Activated T-cell treated with anti-CD3 and anti-CD28 coated beads, Interleukin-2, amount 50 U/mL, for 4 hours (primary cell): Measurements from ENCODE around the gene RIC8A. TPM values are rescaled to one million over a fixed set of nuclear protein-coding genes. Genes with fewer than 3 reads are reported as not detected.
"Not testable (repeated sequence)": the region's sequence is repeated elsewhere in the genome, so short reads cannot be mapped to it uniquely, and the experiment has no call there.

Source experiments
- ATAC-seq, 2 donors: fragments of 200-7000 bp; cut with Tn5 transposase; one replicate each; pipeline ENCODE4 v1.10.0; 2021
- DNase-seq: peaks from one replicate; pipeline ENCODE4 v3.0.0-alpha.2; 2020
- H3K27me3 Mint-ChIP-seq: one replicate; pipeline ENCODE4 v1.8.0; 2021; ENCODE audit warnings: low read depth, mixed read lengths
- H3K36me3 Mint-ChIP-seq: one replicate; pipeline ENCODE4 v1.8.0; 2022; ENCODE audit warnings: mixed read lengths; ENCODE audit not compliant: insufficient read depth
- H3K4me1 Mint-ChIP-seq: one replicate; pipeline ENCODE4 v1.8.0; 2021; ENCODE audit warnings: low read depth, mixed read lengths
- H3K4me3 Mint-ChIP-seq: one replicate; pipeline ENCODE4 v1.8.0; 2021; ENCODE audit warnings: mild to moderate bottlenecking, moderate library complexity, mixed read lengths
- H3K9me3 Mint-ChIP-seq: one replicate; pipeline ENCODE4 v1.8.0; 2021; ENCODE audit warnings: mixed read lengths
- total RNA-seq, 3 donors: library from RNA; stranded (reverse); gene quantifications; one replicate each; pipeline ENCODE4 v1.2.1, GENCODE V29; 2021

RIC8A gene
- total RNA-seq, 3 donors from 2014 or later: 145 to 152 (median 151) TPM

DNA sequence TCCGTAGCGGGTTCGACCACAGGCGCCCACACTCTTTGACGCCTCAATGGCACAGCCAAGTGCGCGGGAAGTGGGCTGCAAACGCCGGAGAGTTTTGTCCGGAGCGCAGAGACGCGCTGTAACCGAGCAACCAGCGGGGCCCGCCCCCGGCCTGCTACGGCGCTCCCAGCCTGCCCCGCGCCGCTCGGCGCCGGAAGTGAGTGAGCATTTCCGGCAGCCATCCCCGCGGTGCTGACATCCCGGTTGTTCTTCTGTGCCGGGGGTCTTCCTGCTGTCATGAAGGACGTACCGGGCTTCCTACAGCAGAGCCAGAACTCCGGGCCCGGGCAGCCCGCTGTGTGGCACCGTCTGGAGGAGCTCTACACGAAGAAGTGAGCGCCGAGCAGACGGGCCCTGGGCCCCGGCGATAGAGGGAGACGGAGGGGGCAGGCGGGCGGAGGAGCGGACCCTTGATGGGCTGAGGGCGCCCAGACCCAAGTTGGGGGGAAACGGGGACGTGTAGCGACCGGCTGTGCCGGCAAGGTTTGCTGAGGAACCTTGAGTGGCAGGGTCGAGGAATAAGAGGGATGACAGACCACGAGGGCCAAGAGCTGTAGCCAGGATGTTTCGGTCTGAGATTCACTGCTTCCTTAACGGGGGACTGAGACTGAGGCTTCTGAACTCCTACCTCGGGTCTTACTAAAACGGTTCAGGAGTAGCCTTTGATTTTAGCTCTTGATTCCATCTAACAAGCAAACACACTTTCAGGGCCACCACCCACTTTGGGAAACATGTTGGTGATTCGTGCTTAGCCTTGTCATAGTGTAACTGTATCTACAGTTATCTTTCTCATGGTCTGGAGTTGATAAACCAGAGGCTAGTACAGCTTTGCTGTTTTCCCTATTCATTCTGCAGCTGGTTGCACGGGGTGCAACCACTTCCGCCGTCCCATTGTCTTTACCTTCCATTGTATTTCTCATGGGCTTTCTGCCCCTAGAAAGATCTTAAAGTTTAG, 29.6 kb downstream of the RIC8A start, which contains the start of gene PSMD13:
PSMD13 (plus strand) TSS at position 203 of the 994 bp plus-strand sequence; CDS start at position 277, 74 bp downstream.
- peak; percentile 82 for DNase-seq
- H3K4me1 Mint-ChIP-seq: peaks cover 50% of the 10 kb centered on the region
- peak; percentile 82 to 85 for ATAC-seq
- H3K36me3 Mint-ChIP-seq: peaks cover 27% of the 10 kb centered on the region
- H3K27me3 Mint-ChIP-seq: no peaks in the 10 kb centered on the region
- peak within 1 kb of the TSS; percentile 97 for H3K4me3 Mint-ChIP-seq
- no peaks in the 10 kb centered on the region for H3K9me3 Mint-ChIP-seq

DNA sequence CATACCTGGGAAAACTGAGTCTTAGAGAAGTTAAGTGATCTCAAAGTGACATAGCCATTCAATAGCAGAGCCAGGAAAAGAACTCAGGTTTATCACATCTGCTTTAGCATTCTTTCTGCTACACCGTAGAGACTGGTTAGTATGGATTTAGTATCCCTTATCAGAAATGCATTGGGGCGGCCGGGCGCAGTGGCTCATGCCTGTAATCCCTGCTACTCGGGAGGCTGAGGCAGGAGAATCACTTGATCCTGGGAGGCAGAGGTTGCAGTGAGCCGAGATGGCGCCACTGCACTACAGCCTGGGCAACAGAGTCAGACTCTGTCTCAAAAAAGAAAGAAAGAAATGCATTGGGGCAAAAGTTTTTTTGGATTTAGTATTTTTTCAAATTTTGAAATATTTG, 30.8 kb downstream of the RIC8A start:
- not testable (repeated sequence) for H3K9me3 Mint-ChIP-seq, ATAC-seq, DNase-seq, H3K27me3 Mint-ChIP-seq
- Mint-ChIP-seq H3K4me1 (peaks cover 56% of the 10 kb centered on the region), H3K4me3 (peak overlapping the region; percentile 97), H3K36me3 (peaks cover 36% of the 10 kb centered on the region)

DNA sequence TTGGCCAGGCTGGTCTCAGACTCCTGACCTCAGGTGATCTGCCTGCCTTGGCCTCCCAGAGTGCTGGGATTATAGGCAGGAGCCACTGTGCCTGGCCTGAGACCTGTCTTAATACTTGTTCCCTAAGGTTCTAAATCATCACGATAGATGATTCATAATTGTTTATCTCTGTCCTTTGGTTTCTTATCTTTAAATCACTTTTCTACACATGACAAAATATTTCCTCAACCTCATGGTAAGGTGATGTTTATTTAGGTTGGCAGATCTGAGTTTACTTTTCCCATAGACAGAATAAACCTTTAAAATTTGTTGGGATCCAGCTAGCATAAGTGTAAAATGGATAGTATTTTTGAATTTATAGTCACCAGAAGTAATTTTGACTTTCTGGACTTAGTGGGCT, 32.8 kb downstream of the RIC8A start:
- Mint-ChIP-seq H3K27me3 (no peaks in the 10 kb centered on the region), H3K4me1 (peaks cover 49% of the 10 kb centered on the region), H3K9me3 (no peaks in the 10 kb centered on the region), H3K36me3 (peaks cover 46% of the 10 kb centered on the region), H3K4me3 (no peak overlapping the region)
- no peak for ATAC-seq
- no peak for DNase-seq

DNA sequence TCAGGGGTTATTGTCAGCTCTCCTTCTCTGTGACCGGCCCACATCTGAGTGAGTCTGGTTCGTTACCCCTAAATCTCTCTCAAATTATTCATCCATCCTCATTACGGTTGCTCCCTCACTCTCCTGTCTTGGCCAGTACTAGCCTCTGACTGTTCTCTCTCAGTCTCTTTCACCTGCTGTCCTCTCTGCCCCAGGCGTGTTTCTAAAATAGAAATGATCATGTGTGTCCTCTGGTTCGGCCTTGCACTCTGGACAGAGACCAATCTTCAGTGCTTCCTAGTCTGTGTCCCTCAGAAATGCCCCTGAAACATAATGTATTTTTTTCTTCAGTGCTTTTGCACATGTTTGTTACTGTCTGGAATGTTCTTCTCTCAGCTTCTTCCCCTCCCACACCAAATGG, 34.1 kb downstream of the RIC8A start:
- no peak for ATAC-seq

GRCh38 chr11:244376-244775, 36.9 kb downstream of the RIC8A start:
- DNase-seq (no peak), ATAC-seq (no peak)
- H3K4me1 Mint-ChIP-seq: peaks cover 32% of the 10 kb centered on the region
- H3K4me3 Mint-ChIP-seq: no peak overlapping the region
- no peaks in the 10 kb centered on the region for H3K27me3 Mint-ChIP-seq
- no peaks in the 10 kb centered on the region for H3K9me3 Mint-ChIP-seq
- H3K36me3 Mint-ChIP-seq: peaks cover 66% of the 10 kb centered on the region

More for the DNA sequence above, 34.1 kb downstream of the RIC8A start:
- Mint-ChIP-seq H3K27me3 (no peaks in the 10 kb centered on the region), H3K9me3 (no peaks in the 10 kb centered on the region), H3K4me3 (no peak overlapping the region), H3K36me3 (peaks cover 51% of the 10 kb centered on the region), H3K4me1 (peaks cover 43% of the 10 kb centered on the region)
- DNase-seq: no peak

GRCh38 chr11:249062-249461, 41.6 kb downstream of the RIC8A start:
- no peak for DNase-seq
- Mint-ChIP-seq H3K9me3 (no peaks in the 10 kb centered on the region), H3K4me3 (no peak overlapping the region), H3K36me3 (peaks cover 55% of the 10 kb centered on the region), H3K27me3 (no peaks in the 10 kb centered on the region), H3K4me1 (peaks cover 13% of the 10 kb centered on the region)
- no peak for ATAC-seq

DNA sequence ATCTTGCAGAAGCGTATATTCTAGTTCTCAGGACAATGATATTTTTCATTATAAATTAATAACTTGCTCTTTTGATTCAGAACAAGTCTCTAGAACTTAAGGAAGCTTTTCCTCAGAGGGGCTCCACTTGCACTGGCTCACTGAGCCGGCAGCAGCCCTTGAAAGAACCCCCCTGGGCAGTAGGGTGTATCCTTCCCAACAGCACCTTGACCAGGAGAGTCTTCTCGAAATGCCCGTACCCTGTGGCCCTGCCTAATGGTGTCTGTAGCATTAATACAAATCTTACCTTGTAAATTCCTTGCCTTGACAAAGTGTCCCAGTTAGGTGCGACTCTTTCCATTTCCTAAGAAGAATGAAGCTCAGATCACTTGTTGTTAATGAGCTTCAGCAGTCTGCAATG, 42.8 kb downstream of the RIC8A start:
- peak in 1 of 2 donors; percentile 6 for ATAC-seq
- no peak for DNase-seq
- Mint-ChIP-seq H3K4me3 (no peak overlapping the region), H3K27me3 (no peaks in the 10 kb centered on the region), H3K36me3 (peaks cover 49% of the 10 kb centered on the region), H3K9me3 (no peaks in the 10 kb centered on the region), H3K4me1 (peaks cover 13% of the 10 kb centered on the region)

DNA sequence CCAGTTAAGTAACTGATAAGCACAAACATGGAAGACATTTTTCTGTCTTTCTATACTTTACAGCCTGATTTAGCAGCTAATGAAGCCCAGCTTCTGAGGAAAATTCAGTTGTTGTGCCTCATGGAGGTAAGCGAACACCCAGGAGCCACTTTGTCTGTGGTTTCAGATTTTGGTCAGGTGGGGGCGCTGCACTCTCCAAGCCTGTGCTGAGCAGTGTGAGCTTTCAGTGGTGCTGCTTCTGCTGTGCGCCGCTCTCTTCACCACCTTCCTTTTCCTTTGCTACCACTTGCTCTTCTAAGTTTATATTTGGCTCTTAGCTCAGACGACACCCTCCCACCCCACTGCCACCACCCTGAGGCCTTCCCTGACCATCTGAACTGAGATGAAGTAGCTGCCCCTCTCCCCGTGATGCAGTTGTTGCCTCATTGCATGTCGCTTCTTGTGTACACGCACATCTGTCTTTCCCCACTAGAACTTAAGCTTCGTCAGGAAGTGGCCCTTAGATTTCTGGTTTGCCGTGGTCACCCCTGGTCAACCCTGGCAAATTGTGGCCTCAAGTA, 43.3 kb downstream of the RIC8A start:
- H3K4me3 Mint-ChIP-seq: peak overlapping the region; percentile 3
- H3K4me1 Mint-ChIP-seq: peaks cover 13% of the 10 kb centered on the region
- no peaks in the 10 kb centered on the region for H3K9me3 Mint-ChIP-seq
- ATAC-seq: peak; percentile 90 to 92
- DNase-seq: peak; percentile 81
- H3K27me3 Mint-ChIP-seq: no peaks in the 10 kb centered on the region
- H3K36me3 Mint-ChIP-seq: peaks cover 46% of the 10 kb centered on the region

DNA sequence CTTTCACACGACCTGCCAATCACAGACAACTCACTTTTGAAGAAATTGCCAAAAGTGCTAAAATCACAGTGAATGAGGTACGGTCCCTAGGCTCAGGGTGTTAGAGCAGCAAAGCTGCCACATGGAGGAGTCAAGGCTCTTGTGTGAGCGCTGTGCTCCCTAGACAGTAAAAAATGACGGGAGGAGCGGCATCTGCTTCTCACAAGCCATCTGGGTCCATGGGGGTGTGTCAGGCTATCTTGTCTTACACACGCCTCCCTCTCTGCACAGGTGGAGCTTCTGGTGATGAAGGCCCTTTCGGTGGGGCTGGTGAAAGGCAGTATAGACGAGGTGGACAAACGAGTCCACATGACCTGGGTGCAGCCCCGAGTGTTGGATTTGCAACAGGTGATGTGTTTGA, 44.0 kb downstream of the RIC8A start:
- H3K9me3 Mint-ChIP-seq: no peaks in the 10 kb centered on the region
- H3K4me3 Mint-ChIP-seq: no peak overlapping the region
- ATAC-seq (no peak), DNase-seq (no peak)
- H3K27me3 Mint-ChIP-seq: no peaks in the 10 kb centered on the region
- H3K4me1 Mint-ChIP-seq: peaks cover 13% of the 10 kb centered on the region
- H3K36me3 Mint-ChIP-seq: peaks cover 44% of the 10 kb centered on the region

DNA sequence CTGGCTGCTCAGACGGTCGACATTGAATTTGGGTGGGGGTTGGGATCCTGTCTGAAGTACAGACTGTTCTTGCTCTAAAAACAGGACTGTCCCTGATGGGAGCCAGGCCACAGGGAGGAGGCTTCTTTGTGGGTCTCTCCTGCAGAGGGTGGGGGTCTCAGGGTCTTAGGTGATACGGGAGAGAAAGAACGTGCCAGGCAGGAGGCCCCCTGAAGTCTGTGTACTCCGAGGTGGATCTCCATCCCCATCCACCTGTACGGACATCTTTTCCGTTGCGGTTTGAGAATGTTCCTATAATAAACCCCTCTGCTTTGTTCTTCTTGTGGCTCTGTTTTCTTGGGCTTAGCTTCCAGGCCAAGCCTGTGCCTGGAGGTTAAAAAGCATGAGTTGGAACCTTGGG, 45.2 kb downstream of the RIC8A start:
- peaks cover 13% of the 10 kb centered on the region for H3K4me1 Mint-ChIP-seq
- DNase-seq (no peak), ATAC-seq (no peak)
- H3K9me3 Mint-ChIP-seq: no peaks in the 10 kb centered on the region
- H3K27me3 Mint-ChIP-seq: no peaks in the 10 kb centered on the region
- H3K36me3 Mint-ChIP-seq: peaks cover 34% of the 10 kb centered on the region
- H3K4me3 Mint-ChIP-seq: no peak overlapping the region

- Mint-ChIP-seq H3K27me3 (no peaks in the 10 kb centered on the region), H3K4me1 (peaks cover 13% of the 10 kb centered on the region), H3K4me3 (no peak overlapping the region), H3K9me3 (no peaks in the 10 kb centered on the region), H3K36me3 (peaks cover 29% of the 10 kb centered on the region)
- no peak for ATAC-seq
- DNase-seq: no peak
Measured at GRCh38 chr11:253160-253885, 45.8 kb downstream of the RIC8A start.

- ATAC-seq (no peak), DNase-seq (no peak)
- H3K4me3 Mint-ChIP-seq: no peak overlapping the region
- H3K4me1 Mint-ChIP-seq: peaks cover 12% of the 10 kb centered on the region
- H3K36me3 Mint-ChIP-seq: peaks cover 25% of the 10 kb centered on the region
- H3K27me3 Mint-ChIP-seq: no peaks in the 10 kb centered on the region
- H3K9me3 Mint-ChIP-seq: no peaks in the 10 kb centered on the region
Measured at GRCh38 chr11:253886-254270, 46.4 kb downstream of the RIC8A start.

GRCh38 chr11:255176-255575, 47.7 kb downstream of the RIC8A start:
- no peak overlapping the region for H3K4me3 Mint-ChIP-seq
- H3K27me3 Mint-ChIP-seq: no peaks in the 10 kb centered on the region
- no peak for DNase-seq
- H3K9me3 Mint-ChIP-seq: no peaks in the 10 kb centered on the region
- H3K36me3 Mint-ChIP-seq: peaks cover 21% of the 10 kb centered on the region
- H3K4me1 Mint-ChIP-seq: peaks cover 7% of the 10 kb centered on the region
- ATAC-seq: no peak

DNA sequence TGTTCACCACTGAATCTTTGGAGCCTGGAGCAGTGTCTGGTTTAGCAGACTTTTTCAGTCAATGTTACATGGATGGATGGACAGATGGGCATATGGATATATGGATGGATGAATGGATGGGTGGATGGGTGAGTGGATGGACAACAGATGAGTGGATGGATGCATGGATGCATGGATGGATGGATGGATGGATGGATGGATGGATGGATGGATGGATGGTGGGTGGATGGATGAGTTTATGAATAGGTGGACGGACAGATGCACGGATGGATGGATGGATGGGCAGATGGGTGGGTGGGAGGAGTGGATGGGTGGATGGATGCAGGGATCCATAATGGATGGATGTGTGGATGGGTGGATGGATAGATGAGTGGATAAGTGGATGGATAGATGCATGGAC, 48.3 kb downstream of the RIC8A start:
- DNase-seq (no peak), ATAC-seq (no peak)
- Mint-ChIP-seq H3K9me3 (no peaks in the 10 kb centered on the region), H3K36me3 (peaks cover 16% of the 10 kb centered on the region), H3K27me3 (no peaks in the 10 kb centered on the region), H3K4me3 (no peak overlapping the region), H3K4me1 (peaks cover 5% of the 10 kb centered on the region)
